Endothelial cell (in vitro differentiated cells): ENCODE results near the gene SPG11. TPM values are rescaled to one million over a fixed set of nuclear protein-coding genes. Genes with fewer than 3 reads are reported as not detected.

Experiments used
- DNase-seq: peaks from one replicate; pipeline ENCODE4 v3.0.0; 2021; ENCODE audit warnings: low spot score
- H3K27ac Mint-ChIP-seq: one replicate; pipeline ENCODE4 v1.8.0; 2021; ENCODE audit warnings: mixed read lengths, inconsistent platforms; ENCODE audit not compliant: unreplicated experiment
- H3K27me3 Mint-ChIP-seq: one replicate; pipeline ENCODE4 v1.8.0; 2021; ENCODE audit warnings: mild to moderate bottlenecking, moderate library complexity, mixed read lengths, inconsistent platforms; ENCODE audit not compliant: unreplicated experiment
- H3K36me3 Mint-ChIP-seq: one replicate; pipeline ENCODE4 v1.8.0; 2021; ENCODE audit warnings: mild to moderate bottlenecking, low read depth, mixed read lengths, inconsistent platforms; ENCODE audit not compliant: unreplicated experiment
- H3K4me1 Mint-ChIP-seq: one replicate; pipeline ENCODE4 v1.8.0; 2021; ENCODE audit warnings: mild to moderate bottlenecking, mixed read lengths, inconsistent platforms; ENCODE audit not compliant: unreplicated experiment
- H3K4me3 Mint-ChIP-seq: one replicate; pipeline ENCODE4 v1.8.0; 2021; ENCODE audit warnings: mild to moderate bottlenecking, mixed read lengths, inconsistent platforms; ENCODE audit not compliant: unreplicated experiment
- H3K9me3 Mint-ChIP-seq: one replicate; pipeline ENCODE4 v1.8.0; 2021; ENCODE audit warnings: mixed read lengths, inconsistent platforms; ENCODE audit not compliant: unreplicated experiment
- total RNA-seq: library from RNA; stranded (reverse); fragmentation: NEBNext Ultra II Directional; extraction: Animal tissue kit (Norgen Biotek cat#: 25700); gene quantifications from one replicate; pipeline ENCODE4 v1.2.1, GENCODE V29; 2021; ENCODE audit not compliant: unreplicated experiment
- TF ChIP-seq, protein P1 (sequence below): fragments of 200-600 bp; sonication (generic); IDR thresholded peaks from one replicate; pipeline ENCODE4 v1.5.0; 2021; ENCODE audit warnings: antibody characterized with exemption; ENCODE audit not compliant: unreplicated experiment

SPG11 gene
- total RNA-seq, 1 donor from 2014 or later = 37.1 TPM

- Mint-ChIP-seq H3K4me1 (no peaks in the 10 kb centered on the region), H3K27ac (no peak overlapping the region), H3K36me3 (peaks cover 24% of the 10 kb centered on the region), H3K4me3 (no peak overlapping the region), H3K27me3 (no peaks in the 10 kb centered on the region), H3K9me3 (no peaks in the 10 kb centered on the region)
- DNase-seq = no peak
- TF ChIP-seq, protein P1, sequence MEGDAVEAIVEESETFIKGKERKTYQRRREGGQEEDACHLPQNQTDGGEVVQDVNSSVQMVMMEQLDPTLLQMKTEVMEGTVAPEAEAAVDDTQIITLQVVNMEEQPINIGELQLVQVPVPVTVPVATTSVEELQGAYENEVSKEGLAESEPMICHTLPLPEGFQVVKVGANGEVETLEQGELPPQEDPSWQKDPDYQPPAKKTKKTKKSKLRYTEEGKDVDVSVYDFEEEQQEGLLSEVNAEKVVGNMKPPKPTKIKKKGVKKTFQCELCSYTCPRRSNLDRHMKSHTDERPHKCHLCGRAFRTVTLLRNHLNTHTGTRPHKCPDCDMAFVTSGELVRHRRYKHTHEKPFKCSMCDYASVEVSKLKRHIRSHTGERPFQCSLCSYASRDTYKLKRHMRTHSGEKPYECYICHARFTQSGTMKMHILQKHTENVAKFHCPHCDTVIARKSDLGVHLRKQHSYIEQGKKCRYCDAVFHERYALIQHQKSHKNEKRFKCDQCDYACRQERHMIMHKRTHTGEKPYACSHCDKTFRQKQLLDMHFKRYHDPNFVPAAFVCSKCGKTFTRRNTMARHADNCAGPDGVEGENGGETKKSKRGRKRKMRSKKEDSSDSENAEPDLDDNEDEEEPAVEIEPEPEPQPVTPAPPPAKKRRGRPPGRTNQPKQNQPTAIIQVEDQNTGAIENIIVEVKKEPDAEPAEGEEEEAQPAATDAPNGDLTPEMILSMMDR = no peak
Observed at GRCh38 chr15:44598892-44599291, 64.6 kb downstream of the SPG11 start.

DNA sequence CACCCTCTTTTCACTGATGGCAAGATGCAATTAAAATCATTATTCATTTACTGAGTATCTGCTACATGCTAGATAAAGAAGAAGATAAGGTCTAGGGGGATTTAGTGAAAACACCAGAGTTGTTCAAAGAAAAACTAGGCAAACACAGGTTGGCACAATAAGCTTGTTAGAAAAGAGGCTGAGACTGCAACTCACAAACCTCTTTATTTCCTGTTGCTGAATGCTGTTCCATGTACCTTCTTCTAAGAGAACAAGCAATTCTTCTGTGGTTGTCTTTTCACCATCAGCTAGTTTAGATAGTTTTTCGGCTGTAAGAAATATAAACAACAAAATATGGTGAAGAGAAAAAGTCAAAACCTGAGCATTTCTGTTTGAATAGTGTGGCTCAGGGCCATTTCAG, 65.4 kb downstream of the SPG11 start:
- no peaks in the 10 kb centered on the region for H3K27me3 Mint-ChIP-seq
- peaks cover 26% of the 10 kb centered on the region for H3K36me3 Mint-ChIP-seq
- no peaks in the 10 kb centered on the region for H3K9me3 Mint-ChIP-seq
- TF ChIP-seq, protein P1 = no peak
- no peaks in the 10 kb centered on the region for H3K4me1 Mint-ChIP-seq
- no peak for DNase-seq
- H3K4me3 Mint-ChIP-seq = no peak overlapping the region
- H3K27ac Mint-ChIP-seq = no peak overlapping the region

DNA sequence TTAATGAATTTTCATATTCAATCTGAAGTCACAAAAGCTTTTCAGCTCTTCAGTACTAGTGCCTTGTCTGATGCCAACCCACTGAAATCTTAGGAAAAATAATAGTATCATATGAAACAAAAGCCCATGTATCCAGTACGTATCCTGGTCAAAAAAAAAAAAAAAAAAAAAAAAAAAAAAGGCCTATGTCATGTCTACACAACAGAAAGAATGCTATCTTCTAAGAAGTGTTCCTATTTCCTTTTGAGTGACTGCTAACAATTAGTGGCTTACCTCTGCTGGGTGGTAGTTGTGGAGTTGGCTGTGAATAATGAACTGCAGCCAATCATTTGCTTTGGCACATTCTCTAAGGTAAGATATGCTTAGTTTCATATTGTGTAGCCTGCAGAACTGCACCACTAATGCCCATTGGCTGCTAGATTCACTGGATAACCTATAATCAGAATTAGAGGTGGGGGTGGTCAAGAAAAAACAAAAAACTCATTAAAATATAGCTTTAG, 66.9 kb downstream of the SPG11 start:
- TF ChIP-seq, protein P1 = no peak
- Mint-ChIP-seq H3K36me3 (peaks cover 14% of the 10 kb centered on the region), H3K9me3 (no peaks in the 10 kb centered on the region), H3K4me1 (no peaks in the 10 kb centered on the region), H3K27ac (no peak overlapping the region), H3K4me3 (no peak overlapping the region), H3K27me3 (no peaks in the 10 kb centered on the region)
- DNase-seq = no peak

- Mint-ChIP-seq H3K27me3 (no peaks in the 10 kb centered on the region), H3K4me1 (no peaks in the 10 kb centered on the region), H3K4me3 (no peak overlapping the region), H3K36me3 (peaks cover 13% of the 10 kb centered on the region), H3K27ac (no peak overlapping the region), H3K9me3 (no peaks in the 10 kb centered on the region)
- no peak for DNase-seq
- TF ChIP-seq, protein P1 = no peak
Observed at GRCh38 chr15:44595656-44596510, 67.6 kb downstream of the SPG11 start.

DNA sequence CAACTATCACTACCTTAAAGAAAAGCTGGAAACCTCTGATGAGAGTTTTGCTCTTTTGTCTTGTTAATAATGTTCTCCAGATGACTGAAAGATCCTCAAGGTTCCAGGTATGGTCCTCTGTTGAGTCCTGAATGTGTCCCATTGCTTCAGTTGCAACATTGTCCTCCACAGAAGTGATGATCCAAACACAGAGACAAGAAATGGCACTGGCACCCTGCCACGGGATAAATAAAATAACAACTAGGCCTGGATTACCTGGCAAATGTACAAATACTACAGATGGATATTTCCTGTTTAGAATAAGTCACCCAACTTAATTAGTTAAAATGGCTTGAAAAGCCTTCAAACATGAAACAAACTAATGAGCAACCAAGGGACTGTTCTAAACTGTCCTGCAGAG, 68.2 kb downstream of the SPG11 start:
- DNase-seq = no peak

More for the DNA sequence above, 68.2 kb downstream of the SPG11 start:
- no peaks in the 10 kb centered on the region for H3K9me3 Mint-ChIP-seq
- H3K4me1 Mint-ChIP-seq = no peaks in the 10 kb centered on the region
- no peak overlapping the region for H3K27ac Mint-ChIP-seq
- peaks cover 13% of the 10 kb centered on the region for H3K36me3 Mint-ChIP-seq
- TF ChIP-seq, protein P1 = no peak
- H3K4me3 Mint-ChIP-seq = no peak overlapping the region
- H3K27me3 Mint-ChIP-seq = no peaks in the 10 kb centered on the region
